ENCODE data around the gene PDE10A.

PDE10A gene

DNA sequence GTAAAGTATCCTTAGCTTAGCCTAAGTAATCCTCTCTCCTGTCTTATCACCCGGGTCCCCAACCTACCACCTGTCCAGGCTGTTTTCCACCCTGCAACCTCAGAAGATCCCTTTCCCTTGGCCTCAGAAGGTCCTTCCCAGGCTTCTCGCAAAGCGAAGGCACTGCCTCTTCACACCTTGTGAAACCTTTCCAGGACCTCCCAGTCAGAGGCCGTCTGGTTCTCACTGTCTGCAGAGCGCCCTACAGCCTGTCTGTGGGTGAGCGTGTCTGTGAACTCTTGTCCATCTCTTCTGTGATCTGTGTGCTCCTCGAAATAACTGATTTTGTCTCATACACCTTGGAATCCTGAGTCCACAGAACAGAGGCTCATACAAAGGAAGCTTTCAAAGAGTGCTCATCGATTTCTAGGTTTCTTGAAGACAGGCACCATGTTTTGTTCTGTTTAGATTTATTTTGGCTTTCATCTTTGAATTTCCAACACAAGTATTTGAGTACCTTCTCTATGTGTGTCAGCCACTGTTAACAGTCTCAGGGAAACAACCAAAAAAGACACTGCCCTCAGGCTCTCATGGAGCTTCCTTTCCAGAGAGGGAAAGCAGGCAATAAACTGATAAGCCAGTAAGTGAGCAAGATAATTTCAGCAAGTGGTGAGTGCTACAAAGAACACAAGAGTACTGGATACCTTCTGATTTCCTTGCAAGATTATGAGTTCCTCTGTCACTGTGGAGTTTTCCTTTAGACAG, 6.3 kb downstream of the PDE10A start:
- DNase-seq (ENCODE audit: low read depth in 2 of 2, low spot score in 1 of 2), result no peak

DNA sequence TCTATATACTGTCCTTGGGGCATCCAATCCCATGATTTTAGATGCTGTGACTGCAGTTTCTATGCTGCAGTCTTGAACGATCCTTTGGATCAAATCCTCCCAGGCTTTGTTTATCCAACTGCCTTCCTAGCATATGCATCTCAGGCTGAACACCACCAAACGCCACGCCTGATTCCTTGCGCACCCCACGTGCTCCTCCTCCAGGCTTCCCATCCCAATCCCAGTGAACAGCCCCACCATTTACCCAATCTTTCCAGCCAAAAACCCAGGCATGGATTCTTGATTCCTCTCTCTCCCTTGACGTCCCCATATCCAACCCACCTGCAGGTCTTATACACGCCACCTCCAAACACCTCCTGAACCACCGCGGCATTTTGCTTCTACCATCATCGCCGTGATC, 7.8 kb downstream of the PDE10A start:
- DNase-seq (ENCODE audit: low read depth in 2 of 2, low spot score in 1 of 2), result no peak

DNA sequence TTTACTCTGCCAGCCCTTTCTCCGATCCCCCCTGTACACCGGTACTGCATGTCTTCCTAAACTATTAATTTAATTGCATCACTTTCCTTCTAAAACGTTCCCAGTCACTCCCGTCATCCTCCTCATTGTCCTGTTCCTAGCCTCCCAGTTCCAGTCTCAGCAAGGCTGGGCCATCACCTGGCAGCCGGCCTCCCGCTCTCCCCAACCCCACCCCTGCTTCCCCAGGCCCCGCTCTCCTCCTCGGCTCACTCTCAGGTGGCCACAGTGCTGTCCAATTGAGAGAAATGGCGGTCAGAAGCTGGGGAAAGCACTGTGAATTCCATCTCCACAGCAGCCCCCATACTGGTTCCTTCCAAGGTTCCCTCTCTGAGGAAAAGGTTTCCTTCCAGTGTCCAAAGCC, 8.9 kb downstream of the PDE10A start:
- DNase-seq (ENCODE audit: low read depth in 2 of 2, low spot score in 1 of 2), result no peak

DNA sequence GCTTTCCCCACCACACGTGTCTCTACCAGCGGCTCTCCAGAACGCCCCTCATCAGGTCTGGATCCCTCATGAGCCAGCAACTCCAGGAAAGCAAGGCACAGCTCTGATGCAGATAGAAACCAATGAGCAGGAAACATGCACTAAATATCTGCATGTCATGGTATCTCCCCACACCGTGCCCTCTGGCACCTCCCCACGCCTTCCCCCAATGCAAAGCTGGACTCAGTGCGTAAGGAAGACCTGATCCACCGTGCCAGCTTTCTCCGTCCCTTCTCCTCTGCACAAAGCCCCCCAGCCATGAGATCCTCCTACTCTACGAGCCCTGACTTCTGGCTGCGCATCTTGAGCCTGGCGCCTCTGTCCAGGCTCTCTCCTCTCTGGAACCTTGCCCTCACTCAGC, 9.4 kb downstream of the PDE10A start:
- no peak for DNase-seq (ENCODE audit: low read depth in 2 of 2, low spot score in 1 of 2)

DNA sequence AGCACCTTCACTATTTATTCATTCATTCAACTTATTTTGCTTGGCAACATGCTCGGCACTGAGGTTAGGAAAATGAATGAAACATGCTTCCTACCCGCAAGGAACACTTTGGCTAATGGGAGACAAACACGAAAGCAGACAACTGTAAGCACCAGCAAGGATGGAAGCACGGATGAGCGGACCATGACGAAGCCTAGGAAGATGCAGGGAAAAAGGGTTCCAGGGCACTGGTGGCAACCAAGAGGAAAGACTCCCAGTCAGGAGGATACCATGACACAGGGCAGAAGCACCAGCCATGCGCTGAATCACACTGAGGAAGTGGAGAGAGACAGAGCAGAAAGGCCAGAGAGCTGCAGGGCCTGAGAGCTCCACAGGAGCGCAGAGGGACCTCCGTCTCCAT, 9.8 kb downstream of the PDE10A start:
- no peak for DNase-seq (ENCODE audit: low read depth in 2 of 2, low spot score in 1 of 2)

DNA sequence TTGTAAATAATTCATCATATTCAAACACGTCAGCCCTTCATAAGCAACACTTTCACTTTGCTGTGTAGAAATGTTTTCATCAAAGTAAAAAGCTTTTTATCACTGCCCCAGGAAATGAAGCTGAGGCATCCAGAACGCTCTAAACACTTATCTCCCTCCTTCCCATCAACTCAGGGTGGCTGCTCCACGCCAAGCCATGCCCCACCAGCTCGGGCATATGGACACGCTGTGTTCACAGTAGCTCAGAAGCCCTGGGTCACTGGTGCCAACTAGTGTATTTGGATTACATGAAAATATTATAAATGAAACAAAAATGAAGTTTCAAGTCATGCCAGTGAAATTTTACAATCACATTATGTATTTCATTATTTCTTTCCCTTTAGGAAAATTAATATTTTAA, 10.3 kb downstream of the PDE10A start:
- no peak for DNase-seq (ENCODE audit: low read depth in 2 of 2, low spot score in 1 of 2)

DNA sequence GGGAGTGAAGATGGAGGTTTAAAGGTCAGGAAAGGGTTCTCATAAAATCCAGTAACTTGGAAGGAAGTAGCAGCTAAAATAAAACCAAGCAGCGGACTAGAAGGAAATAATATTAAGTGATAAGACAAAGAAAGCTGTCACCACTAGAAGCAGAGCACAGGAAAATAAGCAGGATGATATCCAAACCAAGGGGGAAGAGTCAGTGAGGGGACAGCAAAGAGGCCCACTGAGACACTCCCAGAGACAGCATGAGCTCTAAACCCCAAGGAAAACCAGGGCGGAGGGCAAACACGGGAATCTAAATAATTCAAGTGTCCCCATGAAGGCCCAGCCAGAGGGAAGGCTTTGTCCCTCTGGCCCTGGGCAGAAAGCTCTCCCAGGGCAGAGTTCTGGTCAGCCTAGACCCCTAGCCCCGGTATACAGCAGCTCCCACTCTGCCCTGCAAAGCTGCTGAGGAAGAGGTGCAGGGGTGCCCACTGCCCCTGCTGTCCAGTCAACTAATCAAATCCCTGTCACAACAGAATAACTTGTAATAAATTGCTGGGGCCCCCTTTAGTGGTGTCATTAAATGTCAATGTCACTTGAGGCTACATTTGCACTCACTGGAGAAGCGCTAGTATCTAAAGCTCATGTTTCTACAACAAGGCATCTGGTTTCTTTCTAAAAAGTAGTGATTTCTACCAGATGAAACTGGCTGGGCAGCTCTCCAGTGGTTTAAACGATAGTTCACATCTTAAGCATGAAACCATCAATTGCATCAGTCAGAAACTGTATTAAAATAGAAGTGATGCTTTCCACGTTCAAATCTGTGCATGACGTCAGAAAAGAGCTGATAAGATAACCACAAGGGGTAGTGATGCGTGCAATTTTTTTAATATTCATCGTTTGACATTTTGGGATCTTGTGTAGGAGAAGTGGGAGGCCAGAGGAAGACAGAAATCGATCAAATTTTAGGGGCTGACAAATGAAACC, 13.6 kb downstream of the PDE10A start:
- DNase-seq (ENCODE audit: low read depth in 2 of 2, low spot score in 1 of 2), result no peak

DNA sequence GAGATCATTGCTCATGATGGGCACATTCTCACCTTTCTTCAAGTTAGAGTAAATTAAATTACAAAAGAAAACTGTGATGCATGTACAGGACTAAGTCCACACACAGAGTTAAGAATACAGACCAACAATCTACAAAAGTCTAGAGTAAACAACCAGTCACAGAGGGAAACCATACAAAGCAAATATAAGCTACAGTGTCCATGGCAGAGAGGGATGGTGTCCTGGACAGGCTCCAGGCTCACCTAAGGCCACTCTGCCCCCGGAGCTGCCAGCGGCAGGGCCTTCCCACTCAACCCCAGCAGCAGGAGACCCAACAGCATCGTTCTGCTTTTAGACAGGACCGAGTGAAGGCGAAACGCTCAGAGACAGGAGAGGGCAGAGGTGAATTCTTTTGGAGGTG, 16.0 kb downstream of the PDE10A start:
- DNase-seq (ENCODE audit: low read depth in 2 of 2, low spot score in 1 of 2), result no peak

DNA sequence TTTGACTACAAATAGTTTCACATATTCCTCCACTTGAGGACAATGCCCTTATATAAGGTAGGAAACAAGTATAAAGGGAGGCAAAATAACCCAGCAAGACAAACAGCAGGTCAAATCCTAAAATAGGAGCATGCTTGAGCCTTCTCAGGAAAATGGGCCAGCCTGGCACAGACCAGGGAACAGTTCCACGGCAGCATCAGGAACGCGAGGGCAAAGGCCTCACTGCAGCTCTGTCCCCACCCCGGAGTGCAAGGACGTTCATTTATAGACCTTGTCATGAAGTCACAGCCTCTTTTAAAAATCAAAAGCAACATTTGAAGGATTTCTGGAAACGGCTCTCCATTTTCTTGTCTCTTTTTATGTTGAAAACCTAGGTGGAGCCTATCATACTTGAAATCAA, 17.1 kb downstream of the PDE10A start:
- no peak for DNase-seq (ENCODE audit: low read depth in 2 of 2, low spot score in 1 of 2)

DNA sequence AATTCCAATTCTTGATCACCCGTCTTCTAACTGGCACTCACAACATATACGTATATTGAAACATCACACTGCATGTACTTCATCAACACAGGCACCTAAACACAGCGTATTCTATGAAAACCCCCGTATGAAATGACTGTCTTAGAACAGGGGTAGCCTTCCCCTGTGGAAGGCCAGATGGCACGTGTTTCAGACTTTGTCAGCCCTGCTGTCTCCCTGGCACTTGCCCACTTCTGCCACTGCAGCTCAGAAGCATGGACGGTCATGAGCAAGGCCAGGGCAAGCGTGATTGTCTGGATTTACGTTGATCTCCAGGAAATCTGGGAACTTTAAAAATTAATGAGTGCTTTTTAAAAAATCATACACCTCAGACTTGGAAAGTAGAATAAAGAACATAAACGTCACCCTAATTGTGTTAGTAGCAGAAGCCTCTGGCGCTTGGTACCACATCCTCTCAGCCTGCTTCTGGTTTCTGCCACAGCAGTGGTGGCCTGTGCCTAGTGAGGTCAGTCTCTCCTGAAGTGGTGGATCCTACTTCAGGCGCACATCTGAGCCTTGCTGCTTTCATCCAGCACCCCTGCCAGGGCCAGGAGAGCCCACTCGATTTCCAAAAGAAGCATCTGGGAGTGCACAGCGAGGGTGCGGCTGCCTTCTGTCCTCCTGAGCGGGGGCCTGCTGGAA, 18.3 kb downstream of the PDE10A start:
- no peak for DNase-seq (ENCODE audit: low read depth in 2 of 2, low spot score in 1 of 2)

DNA sequence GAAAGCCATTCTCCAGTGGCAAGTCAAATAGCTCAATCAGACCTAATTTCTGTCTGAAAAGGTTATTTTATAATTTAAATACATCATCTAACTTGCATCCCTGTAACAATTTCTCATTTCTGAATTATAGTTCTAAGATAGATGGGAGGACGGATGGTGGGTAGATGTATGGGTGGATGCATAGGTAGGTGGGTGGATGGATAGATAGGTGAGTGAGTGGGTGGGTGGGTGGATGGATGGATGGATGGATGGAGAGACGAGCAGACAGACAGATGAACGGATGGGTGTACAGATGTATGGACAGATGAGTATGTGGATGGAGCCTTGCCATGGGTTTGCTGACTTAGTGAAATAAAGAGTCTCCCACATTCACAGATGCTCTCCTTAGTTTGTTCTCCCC, 20.0 kb downstream of the PDE10A start:
- no peak for DNase-seq (ENCODE audit: low read depth in 2 of 2, low spot score in 1 of 2)

DNA sequence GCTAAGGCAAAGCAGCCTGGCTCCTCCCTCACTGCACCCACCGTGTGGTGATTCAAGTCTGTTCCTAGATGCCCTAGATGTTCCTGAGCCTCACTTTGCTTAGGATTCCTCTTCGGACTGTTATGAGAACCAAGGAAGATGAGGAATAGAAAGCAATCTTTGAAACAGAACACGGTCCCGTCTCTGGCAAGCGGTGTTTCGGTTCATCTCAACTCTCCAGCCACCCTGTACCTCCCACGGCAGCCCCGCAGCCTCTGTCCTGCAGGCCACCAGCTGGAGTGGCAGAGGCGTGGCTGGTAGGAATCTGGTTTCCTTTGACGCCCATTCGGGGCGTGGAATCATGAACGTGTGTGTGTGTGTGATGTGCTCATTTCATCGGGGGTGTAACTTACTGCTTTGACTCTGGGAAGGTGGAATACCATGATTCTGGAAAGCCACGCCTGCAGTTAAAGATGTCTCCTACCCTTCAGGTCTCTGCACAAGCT, 21.3 kb downstream of the PDE10A start:
- no peak for DNase-seq (ENCODE audit: low read depth in 2 of 2, low spot score in 1 of 2)

DNA sequence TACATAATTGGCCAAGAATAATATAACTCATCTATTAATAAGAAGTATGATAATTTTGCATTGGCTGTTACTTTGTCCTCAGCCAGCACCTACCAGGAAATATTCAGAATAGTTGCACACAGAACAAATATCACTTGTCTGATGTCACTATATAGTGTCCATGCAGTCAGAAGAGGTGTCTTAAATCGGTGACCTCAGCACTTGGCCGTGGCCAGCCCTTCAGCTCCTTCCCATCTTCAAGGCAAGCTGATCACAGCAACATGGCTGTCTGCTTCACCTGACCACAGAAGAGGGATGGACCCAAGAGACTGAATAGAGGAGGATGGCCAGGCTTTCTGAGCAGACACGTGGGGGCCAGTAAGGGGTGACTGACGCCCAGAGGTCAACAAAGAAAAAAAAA, 22.2 kb downstream of the PDE10A start:
- DNase-seq (ENCODE audit: low read depth in 2 of 2, low spot score in 1 of 2), result no peak

DNA sequence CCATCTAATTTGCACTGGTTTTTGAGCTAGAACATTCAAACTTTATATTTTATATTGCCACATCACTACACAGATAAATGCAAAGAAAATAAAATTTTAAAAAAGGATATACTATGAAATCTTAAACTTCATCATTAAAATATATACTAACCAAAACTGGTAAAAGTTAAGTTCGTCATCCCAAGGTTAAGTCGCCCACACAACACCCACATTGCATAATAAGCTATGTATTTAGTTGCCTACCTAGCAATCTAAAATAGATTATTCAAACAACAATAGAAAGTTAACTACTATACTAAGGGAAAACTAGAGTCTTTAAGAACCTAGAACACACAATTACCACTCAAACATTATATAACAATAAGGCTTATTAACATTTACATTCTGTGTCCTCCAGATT, 24.5 kb downstream of the PDE10A start:
- DNase-seq (ENCODE audit: low read depth in 2 of 2, low spot score in 1 of 2), result no peak

DNA sequence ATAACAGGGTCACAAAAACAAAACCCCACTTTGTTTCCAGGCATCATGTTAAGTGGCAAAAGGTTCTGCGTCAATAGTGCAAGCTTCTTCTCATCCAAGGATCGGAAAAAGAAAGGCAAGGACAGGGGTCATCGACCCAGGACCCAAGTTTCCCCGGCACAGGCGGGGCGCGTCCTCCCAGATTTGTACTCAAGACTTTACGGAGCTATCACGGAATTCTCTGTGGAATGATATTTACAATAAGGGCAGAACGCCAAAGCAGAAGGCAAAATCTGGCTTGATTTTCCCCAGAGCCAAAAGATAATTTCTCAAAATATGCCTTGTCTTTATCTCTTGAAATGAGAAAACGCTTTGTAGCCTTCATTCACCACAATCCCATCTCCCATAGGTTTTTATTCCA, 25.5 kb downstream of the PDE10A start:
- DNase-seq (ENCODE audit: low read depth in 2 of 2, low spot score in 1 of 2), result no peak

DNA sequence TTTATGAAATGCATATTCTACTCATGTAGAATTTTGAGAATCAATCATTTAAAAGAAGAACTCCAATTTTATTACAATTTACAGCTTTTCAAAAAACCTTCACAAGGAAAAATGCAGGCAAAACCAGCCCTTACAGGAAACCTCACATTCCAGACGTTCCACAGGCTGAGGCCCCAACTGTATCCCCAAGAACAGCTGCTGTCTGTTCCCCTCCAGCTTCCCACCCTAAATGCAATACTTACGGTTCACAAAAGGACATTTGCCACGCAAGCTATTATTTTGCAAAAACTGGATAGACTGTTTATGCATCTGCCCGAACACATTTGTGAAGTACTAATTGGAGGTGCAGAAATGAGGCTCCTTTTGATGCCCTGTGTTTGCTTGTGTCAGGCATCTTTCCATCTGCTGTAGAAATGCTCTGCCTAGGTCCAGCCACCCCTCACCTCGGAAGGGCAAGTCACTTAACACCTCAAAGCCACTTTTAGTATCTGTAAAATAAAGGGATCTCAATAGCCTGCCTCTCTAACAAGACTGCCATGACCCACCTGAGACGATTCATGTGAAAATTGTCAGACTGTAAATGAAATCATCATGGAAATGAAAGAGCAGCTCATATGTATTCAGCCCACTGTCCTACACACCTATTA, 26.5 kb downstream of the PDE10A start:
- DNase-seq (ENCODE audit: low read depth in 2 of 2, low spot score in 1 of 2), result no peak

DNA sequence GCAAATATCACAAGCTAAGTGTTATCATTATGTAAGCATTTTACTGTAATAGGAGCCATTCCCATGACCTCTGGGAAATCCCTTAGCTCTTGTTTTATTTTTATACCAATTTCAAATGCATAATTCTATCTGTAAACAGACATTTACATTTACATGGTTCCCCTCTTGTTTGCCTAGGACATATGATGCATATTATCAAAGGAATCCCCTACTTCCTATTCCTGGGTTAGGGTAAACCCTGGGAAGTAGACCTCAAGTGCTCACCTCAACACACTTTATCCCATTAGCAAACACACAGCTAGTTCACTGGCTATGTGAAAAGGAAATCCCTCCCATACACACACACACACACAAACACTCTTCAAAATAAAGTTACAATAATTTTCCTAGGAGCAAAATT, 27.1 kb downstream of the PDE10A start:
- DNase-seq (ENCODE audit: low read depth in 2 of 2, low spot score in 1 of 2), result no peak

DNA sequence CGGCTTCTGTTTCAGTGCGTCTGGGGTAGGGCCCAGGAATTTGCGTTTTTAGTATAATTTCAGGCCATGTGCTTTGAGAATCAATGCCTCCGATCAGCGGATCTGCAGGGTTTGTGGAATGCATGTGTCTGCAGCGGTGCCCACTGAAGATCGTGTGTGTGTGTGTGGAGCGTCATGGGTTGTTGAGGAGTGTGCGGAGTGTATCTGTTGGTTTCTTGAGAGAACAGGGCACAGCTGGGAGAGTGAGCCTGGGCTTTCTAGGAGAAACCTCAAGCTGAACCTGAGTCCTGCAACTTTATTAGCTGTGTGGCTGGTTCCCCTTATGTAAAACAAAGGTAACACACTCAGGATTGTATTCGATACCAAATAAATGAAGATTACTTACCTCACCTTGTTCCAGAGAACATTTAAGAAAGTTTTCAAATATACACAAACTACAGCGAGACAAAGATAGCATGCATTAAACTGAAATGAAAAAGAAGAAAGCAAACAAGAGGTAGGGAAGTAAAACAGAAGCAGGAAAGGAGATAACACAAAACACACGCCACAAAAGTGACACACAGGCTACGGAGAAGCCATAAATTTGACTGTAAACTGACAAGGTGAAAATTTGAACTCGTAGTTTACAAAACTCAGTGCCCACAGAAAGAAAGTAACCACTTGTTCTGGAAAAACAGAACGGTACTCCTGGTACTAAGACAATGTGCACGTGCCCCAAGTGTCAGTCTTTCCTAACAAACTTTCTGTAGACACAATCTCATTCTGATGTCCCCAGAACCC, 28.8 kb downstream of the PDE10A start:
- DNase-seq (ENCODE audit: low read depth in 2 of 2, low spot score in 1 of 2), result no peak

DNA sequence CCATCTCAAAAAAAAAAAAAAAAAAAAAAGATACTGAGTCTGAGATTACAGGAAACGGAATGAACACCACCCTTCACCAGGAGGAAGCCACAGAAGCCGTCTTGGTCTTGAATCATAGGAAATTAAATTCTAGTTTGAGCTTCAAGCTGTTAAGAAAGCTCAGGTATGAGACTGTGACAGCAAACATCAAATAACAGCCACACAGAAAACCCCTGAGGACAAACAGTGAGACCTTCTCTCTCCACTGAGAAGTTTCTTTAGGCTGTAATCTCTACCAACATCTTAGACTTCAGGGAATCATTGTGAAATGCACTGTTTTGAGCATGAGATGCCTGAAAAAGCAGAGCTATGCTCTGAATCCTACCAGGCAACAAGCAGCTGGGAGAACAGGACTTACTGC, 30.8 kb downstream of the PDE10A start:
- DNase-seq (ENCODE audit: low read depth in 2 of 2, low spot score in 1 of 2), result no peak

DNA sequence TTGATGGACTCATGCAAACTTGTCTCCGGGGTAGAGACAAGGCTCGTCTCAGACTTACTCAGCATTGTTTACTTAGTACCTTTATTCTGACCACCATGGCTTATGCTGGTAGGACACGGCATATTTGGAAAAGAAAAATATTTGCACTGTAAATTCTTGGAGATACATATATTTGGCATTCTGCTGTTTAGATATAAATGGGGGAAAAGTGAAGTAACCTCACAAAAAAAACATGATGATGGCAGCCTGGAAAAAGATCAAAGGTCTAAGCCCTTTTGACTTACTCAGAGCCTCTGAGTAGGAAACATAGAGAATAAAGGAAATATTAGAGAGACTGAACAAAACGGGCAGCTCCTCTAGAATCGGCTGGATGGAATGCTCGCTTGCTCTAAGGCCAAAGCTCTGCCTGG, 32.5 kb downstream of the PDE10A start:
- DNase-seq (ENCODE audit: low read depth in 2 of 2, low spot score in 1 of 2), result no peak

All from stimulated activated CD8-positive, alpha-beta memory T cell treated with anti-CD3 and anti-CD28 coated beads, Interleukin-4, amount 100 ng/mL, for 1 hour (primary cell).